RWPE2 (cell line): Measurements from ENCODE around the gene CAPN14.

Source experiments
- ATAC-seq: fragments of 200-7000 bp; cut with Tn5 transposase; 3 replicates; pipeline ENCODE4 v1.9.1; 2021; ENCODE audit warnings: low read depth
- DNase-seq: peaks from one replicate; pipeline ENCODE4 v3.0.0-alpha.2; 2020; ENCODE audit warnings: low spot score
- H3K27ac ChIP-seq: fragments of 450-650 bp; 2 replicates; pipeline ENCODE4 v1.5.1; 2017; ENCODE audit warnings: mild to moderate bottlenecking; ENCODE audit not compliant: poor library complexity, severe bottlenecking
- H3K27me3 ChIP-seq: fragments of 250-450 bp; sonication (Bioruptor Pico); 2 replicates; pipeline ENCODE4 v1.5.1; 2021; ENCODE audit warnings: mild to moderate bottlenecking, moderate library complexity; ENCODE audit not compliant: insufficient read depth, poor library complexity, severe bottlenecking
- H3K36me3 ChIP-seq: fragments of 250-450 bp; sonication (Bioruptor Pico); 2 replicates; pipeline ENCODE4 v1.5.1; 2020; ENCODE audit warnings: low read depth, mild to moderate bottlenecking, moderate library complexity
- H3K4me1 ChIP-seq: fragments of 250-450 bp; sonication (Bioruptor Pico); 2 replicates; pipeline ENCODE4 v1.5.1; 2021; ENCODE audit warnings: mild to moderate bottlenecking, moderate library complexity; ENCODE audit not compliant: insufficient read depth, poor library complexity, severe bottlenecking
- H3K4me3 ChIP-seq: fragments of 250-450 bp; sonication (Bioruptor Pico); 2 replicates; pipeline ENCODE4 v1.5.1; 2021; ENCODE audit warnings: mild to moderate bottlenecking, moderate library complexity; ENCODE audit not compliant: severe bottlenecking
- H3K9me3 ChIP-seq: fragments of 250-450 bp; sonication (Bioruptor Pico); 2 replicates; pipeline ENCODE4 v1.5.1; 2021; ENCODE audit warnings: mild to moderate bottlenecking, moderate library complexity; ENCODE audit not compliant: severe bottlenecking
- CTCF ChIP-seq: fragments of 450-650 bp; IDR thresholded peaks from one replicate; pipeline ENCODE4 v1.5.1; 2017; ENCODE audit warnings: mild to moderate bottlenecking, moderate library complexity; ENCODE audit not compliant: poor library complexity, severe bottlenecking

Gene CAPN14

GRCh38 chr2:31260870-31261269, 43.6 kb upstream of the CAPN14 start:
- Histone ChIP-seq H3K27ac (no peak overlapping the region), H3K4me3 (no peak overlapping the region), H3K9me3 (no peaks in the 10 kb centered on the region), H3K27me3 (no peaks in the 10 kb centered on the region), H3K4me1 (no peaks in the 10 kb centered on the region), H3K36me3 (no peaks in the 10 kb centered on the region)
- ATAC-seq: no peak
- no peak for DNase-seq
- TF ChIP-seq CTCF: no peak

GRCh38 chr2:31259075-31259474, 41.8 kb upstream of the CAPN14 start:
- Histone ChIP-seq H3K4me1 (no peaks in the 10 kb centered on the region), H3K4me3 (no peak overlapping the region), H3K27me3 (no peaks in the 10 kb centered on the region), H3K36me3 (no peaks in the 10 kb centered on the region), H3K27ac (no peak overlapping the region), H3K9me3 (no peaks in the 10 kb centered on the region)
- DNase-seq (no peak), ATAC-seq (no peak)
- TF ChIP-seq CTCF: no peak

GRCh38 chr2:31258351-31258750, 41.0 kb upstream of the CAPN14 start:
- Histone ChIP-seq H3K9me3 (no peaks in the 10 kb centered on the region), H3K4me1 (no peaks in the 10 kb centered on the region), H3K27ac (no peak overlapping the region), H3K36me3 (no peaks in the 10 kb centered on the region), H3K27me3 (no peaks in the 10 kb centered on the region), H3K4me3 (no peak overlapping the region)
- no peak for TF ChIP-seq CTCF
- ATAC-seq (no peak), DNase-seq (no peak)

- no peaks in the 10 kb centered on the region for H3K9me3 ChIP-seq
These were observed 39.5 kb upstream of the CAPN14 start for GRCh38 chr2:31256611-31257382.

More at GRCh38 chr2:31256611-31257382, 39.5 kb upstream of the CAPN14 start:
- TF ChIP-seq CTCF: no peak
- Histone ChIP-seq H3K27me3 (no peaks in the 10 kb centered on the region), H3K36me3 (no peaks in the 10 kb centered on the region), H3K27ac (no peak overlapping the region), H3K4me3 (no peak overlapping the region), H3K4me1 (no peaks in the 10 kb centered on the region)
- ATAC-seq (no peak), DNase-seq (no peak)
